HG02973 (cell line): ENCODE measurements around the gene SMARCA1.

Source experiments
- ATAC-seq: cut with Tn5 transposase; IDR thresholded peaks from one replicate; pipeline ENCODE4 v1.9.1; 2021; ENCODE audit warnings: moderate library complexity; ENCODE audit not compliant: unreplicated experiment

SMARCA1 gene

GRCh38 chrX:129531132-129531531, 7.8 kb upstream of the SMARCA1 start:
- no peak for ATAC-seq

DNA sequence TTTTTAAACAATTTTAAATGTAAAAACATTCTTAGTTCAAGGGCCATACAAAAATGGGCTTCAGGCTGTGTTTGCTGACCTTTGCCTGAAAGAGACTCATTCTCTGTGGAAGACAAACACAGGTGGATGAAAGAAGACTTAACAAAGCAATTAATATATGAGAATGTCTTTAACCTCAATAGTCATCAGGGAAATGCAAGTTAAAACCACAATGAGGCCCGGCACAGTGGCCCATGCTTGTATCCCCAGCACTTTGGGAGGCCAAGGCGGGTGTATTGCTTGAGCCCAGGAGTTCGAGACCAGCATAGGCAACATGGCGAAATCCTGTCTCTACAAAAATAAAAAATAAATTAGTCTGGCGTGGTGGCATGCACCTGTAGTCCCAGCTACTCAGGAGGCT, 7.1 kb upstream of the SMARCA1 start:
- ATAC-seq = no peak

- ATAC-seq = no peak
Observed at GRCh38 chrX:129529685-129530281, 6.5 kb upstream of the SMARCA1 start.

GRCh38 chrX:129525896-129526295, 2.6 kb upstream of the SMARCA1 start:
- no peak for ATAC-seq

DNA sequence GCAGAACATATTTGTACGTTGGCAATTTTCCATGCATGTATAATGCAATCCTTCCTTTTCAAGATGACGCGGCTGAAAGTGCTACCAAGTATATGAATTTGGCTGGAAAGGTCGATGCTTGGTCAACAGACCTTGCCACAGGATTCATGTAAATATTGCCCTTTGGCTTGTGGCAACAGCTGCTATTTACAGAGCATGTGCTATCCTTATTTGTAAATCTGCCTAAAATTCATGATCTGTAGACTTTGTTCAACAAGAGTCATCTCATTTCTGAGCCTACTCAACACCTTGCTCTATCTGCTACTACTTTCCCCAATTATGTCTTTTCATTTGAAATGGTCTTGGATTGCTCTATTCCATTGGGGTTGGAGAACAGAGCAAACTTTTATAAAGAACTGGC, 1.9 kb upstream of the SMARCA1 start:
- no peak for ATAC-seq

- no peak for ATAC-seq
Observed at GRCh38 chrX:129524250-129524850, 1.1 kb upstream of the SMARCA1 start.

- no peak for ATAC-seq
Observed at GRCh38 chrX:129522184-129523078, 859 bp downstream of the SMARCA1 start.

- ATAC-seq = no peak
Observed at GRCh38 chrX:129520151-129520550, 3.1 kb downstream of the SMARCA1 start.

- no peak for ATAC-seq
Observed at GRCh38 chrX:129516402-129516801, 6.9 kb downstream of the SMARCA1 start.

DNA sequence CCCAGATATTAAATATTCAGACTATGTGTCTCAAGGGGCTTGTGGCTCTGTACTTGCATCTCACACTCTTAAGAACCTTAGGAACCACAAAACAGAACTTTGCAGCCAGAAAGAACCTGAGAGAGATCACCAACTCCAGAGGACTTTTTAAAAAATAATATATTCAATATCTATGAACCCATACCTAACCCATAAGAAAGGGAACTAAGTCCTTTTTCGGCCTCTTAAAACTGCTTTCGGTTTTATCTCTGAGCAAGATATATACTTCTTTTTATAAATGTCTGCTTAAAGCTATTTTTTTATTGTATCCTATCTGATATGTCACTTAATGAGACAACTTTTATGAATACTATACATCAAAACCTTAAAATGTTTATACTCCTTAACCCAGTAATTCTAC, 10.9 kb downstream of the SMARCA1 start:
- ATAC-seq = no peak

- no peak for ATAC-seq
Observed at GRCh38 chrX:129511689-129512088, 11.6 kb downstream of the SMARCA1 start.

DNA sequence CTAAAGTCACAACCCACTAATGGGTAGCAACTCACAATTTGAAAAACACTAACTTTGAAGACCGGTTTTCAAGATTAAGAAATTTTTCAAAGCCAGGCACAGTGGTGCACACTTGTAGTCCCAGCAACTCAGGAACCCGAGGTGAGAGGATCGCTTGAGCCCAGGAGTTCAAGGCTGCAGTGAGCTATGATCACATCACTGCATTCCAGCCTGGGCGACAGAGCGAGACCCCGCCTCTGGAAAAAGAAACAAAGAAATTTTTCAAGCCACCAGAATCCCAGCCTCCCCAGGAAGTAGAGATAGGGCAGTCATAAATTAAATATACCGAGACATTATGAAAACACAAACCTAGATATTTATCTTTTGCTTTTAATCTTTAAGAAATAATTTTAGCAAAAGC, 13.0 kb downstream of the SMARCA1 start:
- ATAC-seq = no peak

DNA sequence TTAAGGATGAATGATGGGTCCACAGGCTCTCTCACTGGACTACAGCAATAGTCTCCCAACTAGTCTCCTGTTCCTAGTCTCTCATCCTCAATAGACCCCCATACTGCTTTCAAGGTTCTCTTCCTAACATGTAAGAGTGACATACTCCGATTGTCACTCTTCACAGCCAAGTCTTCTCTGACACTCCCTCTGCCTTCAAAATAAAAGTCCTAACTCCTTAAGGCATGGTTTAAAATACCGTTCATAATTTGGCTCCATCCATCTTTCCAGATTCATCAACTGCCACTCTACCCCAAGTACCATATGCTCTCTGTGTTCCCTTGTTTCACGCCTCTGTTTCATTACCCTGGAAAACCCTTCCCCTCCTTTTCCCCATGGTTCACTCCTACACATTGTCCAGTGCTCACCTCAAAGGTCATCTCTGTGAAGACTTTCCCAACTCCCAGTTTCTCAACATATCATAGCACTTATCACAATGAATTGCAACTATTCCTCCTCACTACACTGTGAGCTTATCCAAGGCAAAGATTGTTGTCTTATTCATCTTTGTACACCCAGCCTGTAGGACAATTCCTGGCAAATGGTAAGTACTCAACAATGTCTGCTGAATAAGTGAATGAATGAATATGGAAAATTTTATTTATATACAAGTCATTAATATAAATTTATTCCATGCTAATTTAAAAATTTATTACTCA, 26.0 kb downstream of the SMARCA1 start:
- ATAC-seq = no peak

DNA sequence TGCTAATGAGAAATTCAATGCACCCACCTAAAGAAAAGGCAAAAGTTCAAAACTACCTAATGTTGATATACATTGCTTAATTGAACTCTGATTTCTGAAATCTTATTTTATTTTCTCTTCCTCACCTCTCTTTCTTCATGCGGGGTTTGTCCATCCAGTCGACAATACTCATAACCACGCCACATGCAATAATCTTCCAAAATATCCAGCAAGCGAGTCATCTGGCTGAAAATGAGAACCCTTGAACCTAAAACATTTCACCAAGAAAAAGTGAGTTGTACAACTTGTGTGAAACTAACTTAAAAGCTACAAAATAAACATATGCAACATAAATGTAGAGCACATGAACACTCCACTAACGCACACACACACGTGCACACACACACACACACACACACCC, 26.7 kb downstream of the SMARCA1 start:
- ATAC-seq = no peak

- ATAC-seq = no peak
Observed at GRCh38 chrX:129495900-129496299, 27.4 kb downstream of the SMARCA1 start.

- no peak for ATAC-seq
Observed at GRCh38 chrX:129494887-129495286, 28.4 kb downstream of the SMARCA1 start.

- no peak for ATAC-seq
Observed at GRCh38 chrX:129493643-129494042, 29.6 kb downstream of the SMARCA1 start.

DNA sequence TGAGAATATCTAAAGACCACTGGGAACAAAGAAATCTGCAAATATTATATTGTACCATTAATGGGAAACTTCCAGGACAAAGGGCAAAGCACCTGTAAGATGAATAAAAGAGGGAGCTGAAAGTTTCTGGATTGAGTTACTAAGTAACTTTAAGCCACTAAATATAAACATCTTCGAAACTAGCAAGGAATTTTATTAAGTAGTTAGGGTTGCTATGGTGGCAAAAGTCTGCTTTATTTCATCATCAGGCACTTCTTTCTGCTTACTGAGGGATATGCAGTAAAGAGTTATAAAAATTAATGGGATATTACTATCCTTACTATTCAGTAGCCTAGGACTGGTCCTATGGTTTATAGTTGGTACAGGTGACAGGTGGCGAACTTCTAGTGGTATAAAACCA, 33.0 kb downstream of the SMARCA1 start:
- ATAC-seq = no peak

GRCh38 chrX:129488359-129488758, 34.9 kb downstream of the SMARCA1 start:
- ATAC-seq = no peak

- ATAC-seq = no peak
Observed at GRCh38 chrX:129480889-129481288, 42.4 kb downstream of the SMARCA1 start.

- no peak for ATAC-seq
Observed at GRCh38 chrX:129478516-129478915, 44.8 kb downstream of the SMARCA1 start.
